ENCODE data around the gene RARG. TPM values are rescaled to one million over a fixed set of nuclear protein-coding genes. Genes with fewer than 3 reads are reported as not detected.

RARG gene
- total RNA-seq, 1 donor from 2014 or later, result 74.5 TPM

DNA sequence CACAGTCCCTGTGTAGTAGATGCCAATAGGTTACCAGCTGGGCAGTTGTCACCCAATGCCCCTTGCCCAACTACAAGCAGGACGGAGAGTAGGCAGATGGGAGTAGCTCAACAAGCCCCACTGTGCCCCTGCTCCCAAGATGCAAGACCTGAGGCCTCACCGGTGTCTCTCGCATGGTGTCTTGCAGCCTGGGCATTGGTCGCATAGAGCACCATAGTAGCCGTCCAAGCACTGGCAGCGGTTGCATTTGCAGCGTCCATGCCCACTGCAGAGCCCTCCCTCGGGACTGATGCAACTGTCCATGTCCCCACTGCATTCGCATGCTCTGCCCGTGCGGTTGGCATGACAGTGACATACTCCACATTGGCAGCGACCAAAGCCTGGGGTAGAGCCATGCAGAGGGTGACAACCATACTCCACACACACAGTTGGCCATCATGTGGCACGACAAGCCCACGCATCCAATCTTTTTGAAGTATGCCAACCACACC, 39.4 kb downstream of the RARG start:
- H3K36me3 Mint-ChIP-seq, result peaks cover 6% of the 10 kb centered on the region
- no peak overlapping the region for H3K4me3 Mint-ChIP-seq
- no peak for DNase-seq (ENCODE audit: extremely low spot score, unreplicated experiment)
- no peaks in the 10 kb centered on the region for H3K9me3 Mint-ChIP-seq
- H3K27ac Mint-ChIP-seq, result no peak overlapping the region
- TF ChIP-seq, protein P1, sequence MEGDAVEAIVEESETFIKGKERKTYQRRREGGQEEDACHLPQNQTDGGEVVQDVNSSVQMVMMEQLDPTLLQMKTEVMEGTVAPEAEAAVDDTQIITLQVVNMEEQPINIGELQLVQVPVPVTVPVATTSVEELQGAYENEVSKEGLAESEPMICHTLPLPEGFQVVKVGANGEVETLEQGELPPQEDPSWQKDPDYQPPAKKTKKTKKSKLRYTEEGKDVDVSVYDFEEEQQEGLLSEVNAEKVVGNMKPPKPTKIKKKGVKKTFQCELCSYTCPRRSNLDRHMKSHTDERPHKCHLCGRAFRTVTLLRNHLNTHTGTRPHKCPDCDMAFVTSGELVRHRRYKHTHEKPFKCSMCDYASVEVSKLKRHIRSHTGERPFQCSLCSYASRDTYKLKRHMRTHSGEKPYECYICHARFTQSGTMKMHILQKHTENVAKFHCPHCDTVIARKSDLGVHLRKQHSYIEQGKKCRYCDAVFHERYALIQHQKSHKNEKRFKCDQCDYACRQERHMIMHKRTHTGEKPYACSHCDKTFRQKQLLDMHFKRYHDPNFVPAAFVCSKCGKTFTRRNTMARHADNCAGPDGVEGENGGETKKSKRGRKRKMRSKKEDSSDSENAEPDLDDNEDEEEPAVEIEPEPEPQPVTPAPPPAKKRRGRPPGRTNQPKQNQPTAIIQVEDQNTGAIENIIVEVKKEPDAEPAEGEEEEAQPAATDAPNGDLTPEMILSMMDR (conservative IDR thresholded peaks at IDR 0.05), result no peak
- no peaks in the 10 kb centered on the region for H3K4me1 Mint-ChIP-seq (ENCODE audit: unreplicated experiment)
- peaks cover 25% of the 10 kb centered on the region for H3K27me3 Mint-ChIP-seq

DNA sequence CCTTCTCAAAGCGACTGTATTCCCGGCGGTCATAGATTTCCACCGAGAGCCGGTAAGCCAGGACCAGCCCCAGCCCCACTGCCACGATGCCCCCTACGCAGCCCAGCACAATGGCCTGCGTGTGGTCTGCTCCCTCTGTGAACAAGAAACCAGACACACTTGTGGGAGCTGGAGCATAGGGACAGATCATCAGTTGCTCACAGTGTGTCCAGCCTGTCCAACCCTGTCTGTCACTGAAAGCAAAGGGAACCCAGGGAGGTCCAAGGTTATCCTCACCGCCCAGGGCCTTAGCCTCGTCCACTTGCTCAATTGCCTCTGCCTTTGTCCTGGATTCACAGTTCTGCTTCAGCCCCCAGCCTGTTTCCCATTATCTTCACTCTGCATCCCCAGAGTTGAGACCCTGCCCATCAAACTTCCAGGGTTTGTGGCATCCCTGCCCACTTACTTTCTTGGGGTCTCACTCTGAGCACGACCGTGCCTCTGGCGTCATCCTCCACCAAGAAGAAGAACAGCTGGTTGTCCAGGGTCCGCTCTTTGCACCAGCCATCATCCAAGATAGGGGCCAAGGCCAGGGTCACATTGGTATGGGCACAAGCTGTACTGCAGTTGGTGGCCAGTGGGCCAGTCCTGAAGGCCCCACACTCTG, 40.0 kb downstream of the RARG start:
- TF ChIP-seq, protein P1 (conservative IDR thresholded peaks at IDR 0.05), result no peak
- H3K4me3 Mint-ChIP-seq, result no peak overlapping the region
- H3K27me3 Mint-ChIP-seq, result peaks cover 22% of the 10 kb centered on the region

DNA sequence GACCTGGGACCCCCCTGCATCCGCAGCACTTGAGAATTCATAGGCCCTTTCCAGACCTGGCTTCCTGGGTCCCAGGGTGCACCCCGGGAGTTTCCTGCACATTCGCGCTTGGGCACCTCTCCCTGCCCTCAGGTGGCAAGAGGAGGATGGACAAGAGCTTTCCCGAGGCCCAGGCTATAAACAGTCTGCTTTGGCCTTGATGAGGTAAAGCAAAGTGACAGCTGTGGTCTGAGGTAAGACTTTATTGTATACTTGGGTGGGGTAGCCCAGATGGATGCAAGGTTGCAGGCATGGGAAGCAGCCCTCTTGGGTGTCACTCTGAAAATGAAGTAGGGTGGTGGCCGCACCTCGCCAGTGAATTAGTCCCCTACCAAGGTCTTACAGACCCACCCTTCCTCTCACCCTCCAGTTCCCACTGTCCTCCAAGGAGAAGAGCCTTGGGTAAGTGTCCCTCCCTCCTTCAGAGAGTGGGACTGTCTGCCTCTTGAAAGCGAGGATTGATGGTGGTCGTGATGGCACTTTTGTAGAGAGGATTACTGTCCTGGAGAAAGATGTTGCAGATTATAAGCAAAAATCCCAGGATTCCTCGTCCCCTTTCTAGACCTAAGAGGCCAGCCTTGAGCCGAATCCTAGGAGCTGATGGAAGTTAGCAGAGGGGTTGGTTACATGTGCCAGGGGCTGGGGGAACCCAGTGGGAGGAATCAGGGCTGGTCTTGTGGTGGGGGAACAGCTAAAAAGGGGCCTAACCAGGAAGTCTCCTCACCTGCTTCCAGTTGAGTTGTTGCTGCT, 40.7 kb downstream of the RARG start:
- no peak overlapping the region for H3K27ac Mint-ChIP-seq
- DNase-seq (ENCODE audit: extremely low spot score, unreplicated experiment), result no peak
- H3K4me1 Mint-ChIP-seq (ENCODE audit: unreplicated experiment), result no peaks in the 10 kb centered on the region
- H3K9me3 Mint-ChIP-seq, result no peaks in the 10 kb centered on the region
- TF ChIP-seq, protein P1 (conservative IDR thresholded peaks at IDR 0.05), result no peak
- peaks cover 15% of the 10 kb centered on the region for H3K27me3 Mint-ChIP-seq
- H3K36me3 Mint-ChIP-seq, result peaks cover 19% of the 10 kb centered on the region
- H3K4me3 Mint-ChIP-seq, result no peak overlapping the region

More for the DNA sequence above, 40.0 kb downstream of the RARG start:
- no peak for DNase-seq (ENCODE audit: extremely low spot score, unreplicated experiment)
- H3K4me1 Mint-ChIP-seq (ENCODE audit: unreplicated experiment), result no peaks in the 10 kb centered on the region
- no peaks in the 10 kb centered on the region for H3K9me3 Mint-ChIP-seq
- H3K36me3 Mint-ChIP-seq, result peaks cover 12% of the 10 kb centered on the region
- H3K27ac Mint-ChIP-seq, result no peak overlapping the region

DNA sequence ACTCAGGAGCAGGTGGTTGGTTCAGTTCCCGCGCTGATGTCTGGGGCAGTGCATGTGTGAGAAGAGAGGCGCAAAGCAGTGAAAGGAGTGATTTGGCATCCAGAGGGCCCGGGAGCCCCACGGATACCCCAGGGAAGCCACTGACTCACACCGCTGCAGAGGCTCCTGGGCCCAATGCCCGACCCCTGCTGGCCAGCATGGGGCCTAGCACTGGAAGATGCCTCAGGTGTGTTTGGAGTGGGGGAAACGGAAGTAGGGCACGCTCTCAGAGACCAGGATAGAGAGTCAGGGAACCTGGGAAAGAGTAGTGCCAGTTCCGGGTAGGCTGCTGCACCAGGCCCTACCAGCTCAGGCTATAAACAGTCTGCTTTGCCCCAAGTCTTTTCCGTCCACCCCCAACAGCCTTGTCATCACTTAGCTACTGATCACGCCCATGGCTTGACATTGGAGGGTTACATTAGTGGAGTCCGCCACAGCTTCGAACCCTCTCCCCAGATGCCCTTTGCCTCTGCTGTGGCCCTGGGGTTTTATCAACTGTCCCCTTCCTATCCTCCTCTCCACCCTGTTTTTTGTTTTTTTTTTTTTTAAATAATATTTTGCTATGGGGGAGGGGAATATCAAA, 41.8 kb downstream of the RARG start:
- DNase-seq (ENCODE audit: extremely low spot score, unreplicated experiment), result no peak
- Mint-ChIP-seq H3K36me3 (peaks cover 25% of the 10 kb centered on the region), H3K27me3 (peaks cover 4% of the 10 kb centered on the region), H3K4me3 (no peak overlapping the region), H3K27ac (no peak overlapping the region), H3K9me3 (no peaks in the 10 kb centered on the region), H3K4me1 (ENCODE audit: unreplicated experiment) (peaks cover under 1% of the 10 kb centered on the region)
- TF ChIP-seq, protein P1 (conservative IDR thresholded peaks at IDR 0.05), result peak; percentile 81

DNA sequence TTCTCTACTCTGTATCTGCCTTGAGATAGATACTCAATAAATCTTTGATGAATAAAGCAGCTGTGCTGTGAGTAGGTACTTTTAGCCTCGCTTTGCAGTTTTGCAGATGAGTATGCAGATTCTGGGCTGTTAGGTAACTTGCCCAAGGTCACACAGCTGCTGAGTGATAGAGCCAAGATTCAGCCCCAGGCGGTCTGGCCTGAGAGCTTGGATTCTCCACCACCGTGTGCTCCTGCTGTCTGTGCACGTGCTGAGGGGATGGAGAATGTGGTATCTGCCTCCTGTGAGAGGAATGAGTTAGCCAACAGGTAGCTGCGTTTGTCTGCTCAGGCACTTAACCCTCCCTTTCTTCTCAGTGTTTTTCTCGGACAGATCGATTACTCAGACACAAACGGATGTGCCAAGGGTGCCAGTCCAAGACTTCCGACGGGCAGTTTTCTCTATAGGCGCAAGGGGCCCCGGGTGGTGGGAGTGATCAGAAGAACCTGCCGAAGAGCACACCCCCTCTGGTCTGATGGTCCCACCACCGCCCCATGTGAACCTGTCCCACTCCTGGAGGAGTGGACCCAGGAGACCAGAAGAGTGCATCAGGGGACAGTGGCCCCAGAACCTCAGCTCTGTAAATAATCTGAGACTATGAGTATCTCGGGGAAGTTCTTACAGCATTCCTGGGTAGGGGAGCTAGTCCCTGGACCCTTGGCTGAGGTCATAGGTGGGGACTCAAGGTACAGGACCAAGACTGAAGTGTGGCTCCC, 44.7 kb downstream of the RARG start:
- Mint-ChIP-seq H3K9me3 (no peaks in the 10 kb centered on the region), H3K4me1 (ENCODE audit: unreplicated experiment) (peaks cover 19% of the 10 kb centered on the region), H3K4me3 (no peak overlapping the region), H3K27me3 (no peaks in the 10 kb centered on the region), H3K36me3 (peaks cover 45% of the 10 kb centered on the region), H3K27ac (no peak overlapping the region)
- DNase-seq (ENCODE audit: extremely low spot score, unreplicated experiment), result no peak
- TF ChIP-seq, protein P1 (conservative IDR thresholded peaks at IDR 0.05), result no peak
